Liver (tissue), 3 donors: ENCODE measurements around the gene SEC14L3.
"Not testable (repeated sequence)": the region's sequence is repeated elsewhere in the genome, so short reads cannot be mapped to it uniquely, and the experiment has no call there.

Experiments
- EGR1 ChIP-seq, 2 donors: IDR thresholded peaks; 2 replicates each; pipeline ENCODE4 v1.6.1; 2016 to 2018; ENCODE audit warnings: antibody characterized with exemption in 2 of 2, low read depth in 2 of 2
- FOXA1 ChIP-seq: IDR thresholded peaks from 2 replicates; pipeline ENCODE4 v1.6.1; 2016; ENCODE audit warnings: antibody characterized with exemption
- GABPA ChIP-seq, 2 donors: IDR thresholded peaks in 1 of 2; conservative IDR thresholded peaks in 1 of 2; 2 replicates each; pipeline ENCODE4 v1.6.1; 2016; ENCODE audit warnings: antibody characterized with exemption in 2 of 2, mild to moderate bottlenecking in 1 of 2, moderate library complexity in 1 of 2
- HNF4G ChIP-seq: IDR thresholded peaks from 2 replicates; pipeline ENCODE4 v1.6.1; 2016; ENCODE audit warnings: antibody characterized with exemption
- NR2F2 ChIP-seq: IDR thresholded peaks from 2 replicates; pipeline ENCODE4 v1.6.1; 2016; ENCODE audit warnings: antibody characterized with exemption
- REST ChIP-seq: IDR thresholded peaks from 2 replicates; pipeline ENCODE4 v1.6.1; 2016; ENCODE audit warnings: antibody characterized with exemption, mild to moderate bottlenecking
- RXRA ChIP-seq, 2 donors: IDR thresholded peaks; 2 replicates each; pipeline ENCODE4 v1.6.1; 2017 to 2018; ENCODE audit warnings: antibody characterized with exemption in 2 of 2, mild to moderate bottlenecking in 1 of 2
- TAF1 ChIP-seq: conservative IDR thresholded peaks from 2 replicates; pipeline ENCODE4 v1.6.1; 2016; ENCODE audit warnings: antibody characterized with exemption, mild to moderate bottlenecking
- YY1 ChIP-seq: IDR thresholded peaks from 2 replicates; pipeline ENCODE4 v1.6.1; 2016; ENCODE audit warnings: antibody characterized with exemption, mild to moderate bottlenecking
- TF ChIP-seq, protein P1 (sequence below): IDR thresholded peaks from 2 replicates; pipeline ENCODE4 v1.6.1; 2016; ENCODE audit warnings: antibody characterized with exemption
- TF ChIP-seq, protein P2 (sequence below): fragments of 150-350 bp; IDR thresholded peaks from 2 replicates; pipeline ENCODE4 v1.5.1; 2017; ENCODE audit warnings: improper control_type of control experiment, low read depth, low read length; ENCODE audit not compliant: missing input control
- donor health status: healthy.
- donor health status: healthy.

DNA sequence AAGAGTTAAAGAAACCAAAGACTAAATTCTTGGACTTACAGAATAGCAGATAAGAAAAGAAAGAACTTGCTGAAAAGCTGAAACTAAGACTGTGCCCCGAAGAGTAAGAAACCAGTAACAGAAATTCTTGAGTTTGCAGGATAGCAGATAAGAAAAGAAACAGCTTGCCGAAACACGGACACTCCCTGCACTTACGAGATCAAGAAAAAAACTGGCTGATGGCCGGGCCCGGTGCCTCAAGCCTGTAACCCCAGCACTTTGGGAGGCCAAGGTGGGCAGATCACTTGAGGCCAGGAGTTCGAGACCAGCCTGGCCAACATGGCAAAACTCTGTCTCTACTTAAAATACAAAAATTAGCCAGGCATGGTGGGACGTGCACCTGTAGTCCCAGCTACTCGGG lies 20.3 kb downstream of the SEC14L3 start:
- TF ChIP-seq GABPA (IDR thresholded peaks at IDR 0.05 in 1 of 2, conservative IDR thresholded peaks at IDR 0.05 in 1 of 2); REST; FOXA1; YY1; NR2F2; TAF1; RXRA (IDR thresholded peaks at IDR 0.05); EGR1 (IDR thresholded peaks at IDR 0.05; ENCODE audit: low read depth in 2 of 2); HNF4G: not testable (repeated sequence)
- TF ChIP-seq, protein P1, sequence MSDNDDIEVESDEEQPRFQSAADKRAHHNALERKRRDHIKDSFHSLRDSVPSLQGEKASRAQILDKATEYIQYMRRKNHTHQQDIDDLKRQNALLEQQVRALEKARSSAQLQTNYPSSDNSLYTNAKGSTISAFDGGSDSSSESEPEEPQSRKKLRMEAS, result not testable (repeated sequence)
- TF ChIP-seq, protein P2, sequence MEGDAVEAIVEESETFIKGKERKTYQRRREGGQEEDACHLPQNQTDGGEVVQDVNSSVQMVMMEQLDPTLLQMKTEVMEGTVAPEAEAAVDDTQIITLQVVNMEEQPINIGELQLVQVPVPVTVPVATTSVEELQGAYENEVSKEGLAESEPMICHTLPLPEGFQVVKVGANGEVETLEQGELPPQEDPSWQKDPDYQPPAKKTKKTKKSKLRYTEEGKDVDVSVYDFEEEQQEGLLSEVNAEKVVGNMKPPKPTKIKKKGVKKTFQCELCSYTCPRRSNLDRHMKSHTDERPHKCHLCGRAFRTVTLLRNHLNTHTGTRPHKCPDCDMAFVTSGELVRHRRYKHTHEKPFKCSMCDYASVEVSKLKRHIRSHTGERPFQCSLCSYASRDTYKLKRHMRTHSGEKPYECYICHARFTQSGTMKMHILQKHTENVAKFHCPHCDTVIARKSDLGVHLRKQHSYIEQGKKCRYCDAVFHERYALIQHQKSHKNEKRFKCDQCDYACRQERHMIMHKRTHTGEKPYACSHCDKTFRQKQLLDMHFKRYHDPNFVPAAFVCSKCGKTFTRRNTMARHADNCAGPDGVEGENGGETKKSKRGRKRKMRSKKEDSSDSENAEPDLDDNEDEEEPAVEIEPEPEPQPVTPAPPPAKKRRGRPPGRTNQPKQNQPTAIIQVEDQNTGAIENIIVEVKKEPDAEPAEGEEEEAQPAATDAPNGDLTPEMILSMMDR, result not testable (repeated sequence)
